GM06990 (cell line): Measurements from ENCODE around the gene CHRM1.

Experiments used
- DNase-seq: peaks from one replicate; pipeline ENCODE4 v3.0.0-alpha.2; 2011; ENCODE audit not compliant: insufficient read length; ENCODE audit errors: extremely low read depth
- H3K27me3 ChIP-seq: replicated peaks from 2 replicates; pipeline ENCODE4 v1.6.0; 2011; ENCODE audit warnings: low read length; ENCODE audit not compliant: control insufficient read depth, insufficient read depth
- H3K36me3 ChIP-seq: 2 replicates; pipeline ENCODE4 v1.5.1; 2011; ENCODE audit warnings: low read length; ENCODE audit not compliant: control insufficient read depth, insufficient read depth
- H3K4me3 ChIP-seq: replicated peaks from 2 replicates; pipeline ENCODE4 v1.5.1; 2011; ENCODE audit warnings: low read depth, mild to moderate bottlenecking, control low read depth, low read length
- CTCF ChIP-seq: IDR thresholded peaks from 2 replicates; pipeline ENCODE4 v1.5.1; 2011; ENCODE audit warnings: low read length, control low read depth, mild to moderate bottlenecking, inconsistent platforms; ENCODE audit not compliant: insufficient read depth, poor library complexity, severe bottlenecking

Gene CHRM1

DNA sequence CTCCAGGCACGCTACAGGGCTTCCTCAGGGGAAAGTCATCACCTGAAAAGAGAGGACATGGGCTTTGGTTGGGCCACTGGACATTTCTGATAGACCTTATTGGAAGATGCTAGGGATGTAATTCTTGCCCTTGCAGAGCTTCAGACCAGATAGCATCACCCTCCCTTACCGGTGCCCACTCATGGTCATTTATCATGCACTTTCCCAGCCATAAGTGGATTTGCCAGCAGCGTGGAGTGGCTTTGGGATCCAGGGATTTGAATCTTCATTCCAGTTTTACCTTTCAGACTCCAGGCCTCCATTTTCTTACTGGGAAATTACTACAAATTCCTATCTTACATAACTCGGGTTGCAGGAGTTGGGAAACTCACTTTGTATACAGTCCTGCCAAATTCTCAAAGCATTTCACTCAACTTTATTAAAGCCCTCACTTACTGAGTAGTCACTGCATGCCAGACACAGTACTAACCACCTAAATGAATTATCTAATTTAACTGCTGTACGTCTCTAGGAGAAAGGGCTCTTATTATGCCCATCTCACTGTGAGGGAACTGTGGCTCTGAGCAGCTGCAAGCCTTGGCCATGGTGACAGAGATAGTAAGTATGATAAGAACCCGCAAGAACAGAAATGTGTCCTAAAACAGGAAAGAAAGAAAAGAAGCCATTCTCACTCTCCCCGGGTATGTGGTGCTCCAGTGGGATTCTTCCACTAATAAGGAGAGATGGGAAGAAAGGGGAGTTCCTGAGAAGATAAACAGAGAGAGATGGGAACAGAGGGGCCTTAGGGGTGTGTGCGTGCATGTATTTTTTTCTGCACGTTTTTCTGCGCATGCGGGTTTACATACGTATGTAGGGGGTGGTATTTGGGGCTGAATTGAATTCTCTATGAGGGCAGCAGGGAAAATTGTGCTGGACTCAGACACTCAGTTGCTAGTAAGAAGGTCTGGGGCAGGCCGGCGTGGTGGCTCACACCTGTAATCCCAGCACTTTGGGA, 9.7 kb downstream of the CHRM1 start:
- no peaks in the 10 kb centered on the region; the same call in 1 of the 2 replicates for H3K27me3 ChIP-seq
- DNase-seq, result no peak
- TF ChIP-seq CTCF, result no peak
- H3K36me3 ChIP-seq, result no peaks in the 10 kb centered on the region
- H3K4me3 ChIP-seq, result no peak overlapping the region

- no peak for DNase-seq
- no peak overlapping the region for H3K4me3 ChIP-seq
Measured at GRCh38 chr11:62910141-62910882, 10.9 kb downstream of the CHRM1 start.

DNA sequence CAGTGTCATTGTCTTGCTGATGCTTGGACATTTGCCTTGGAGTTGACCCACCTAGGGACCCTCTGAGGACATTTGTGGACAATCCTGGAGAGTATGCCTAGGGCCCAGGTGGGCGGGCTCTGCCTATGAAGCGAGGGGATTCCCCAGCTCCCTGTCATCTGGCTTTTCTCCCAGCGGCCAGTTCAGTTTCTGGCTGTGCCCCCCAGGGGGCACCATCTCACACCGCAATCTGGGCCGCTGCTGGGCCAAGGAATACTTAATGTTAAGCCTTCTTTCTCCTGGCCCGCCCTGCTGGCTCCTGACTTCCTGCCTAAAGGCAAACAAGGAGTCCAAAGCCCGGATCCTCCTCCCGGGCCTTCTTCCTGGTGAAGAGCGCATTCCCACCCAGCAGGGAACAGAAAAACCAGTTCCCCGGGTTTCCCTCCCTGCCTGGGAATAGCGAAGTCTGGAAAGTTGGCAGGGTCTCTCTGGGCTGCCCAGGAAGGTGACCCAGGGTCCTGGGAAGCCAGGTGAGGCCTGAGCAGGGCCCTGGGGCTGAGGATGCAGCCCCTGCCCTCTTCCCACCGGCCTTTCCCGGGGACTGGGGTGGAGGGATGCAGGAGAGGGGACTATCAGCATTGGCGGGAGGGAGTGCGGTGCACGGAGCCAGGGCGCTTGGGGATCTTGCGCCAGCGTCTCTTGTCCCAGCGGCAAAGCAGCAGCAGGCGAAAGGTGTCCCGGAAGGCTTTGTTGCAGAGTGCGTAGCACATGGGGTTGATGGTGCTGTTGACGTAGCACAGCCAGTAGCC, 11.9 kb downstream of the CHRM1 start:
- H3K27me3 ChIP-seq, result no peaks in the 10 kb centered on the region; the same call in 1 of the 2 replicates
- H3K36me3 ChIP-seq, result no peaks in the 10 kb centered on the region
- peak; percentile 63 for TF ChIP-seq CTCF
- DNase-seq, result no peak
- no peak overlapping the region for H3K4me3 ChIP-seq

More at GRCh38 chr11:62910141-62910882, 10.9 kb downstream of the CHRM1 start:
- H3K27me3 ChIP-seq, result no peaks in the 10 kb centered on the region; the same call in 1 of the 2 replicates
- no peak for TF ChIP-seq CTCF
- no peaks in the 10 kb centered on the region for H3K36me3 ChIP-seq

GRCh38 chr11:62908468-62909072, 12.6 kb downstream of the CHRM1 start:
- no peaks in the 10 kb centered on the region for H3K36me3 ChIP-seq
- no peak for TF ChIP-seq CTCF
- no peak overlapping the region for H3K4me3 ChIP-seq
- H3K27me3 ChIP-seq, result no peaks in the 10 kb centered on the region; the same call in 1 of the 2 replicates
- DNase-seq, result no peak

DNA sequence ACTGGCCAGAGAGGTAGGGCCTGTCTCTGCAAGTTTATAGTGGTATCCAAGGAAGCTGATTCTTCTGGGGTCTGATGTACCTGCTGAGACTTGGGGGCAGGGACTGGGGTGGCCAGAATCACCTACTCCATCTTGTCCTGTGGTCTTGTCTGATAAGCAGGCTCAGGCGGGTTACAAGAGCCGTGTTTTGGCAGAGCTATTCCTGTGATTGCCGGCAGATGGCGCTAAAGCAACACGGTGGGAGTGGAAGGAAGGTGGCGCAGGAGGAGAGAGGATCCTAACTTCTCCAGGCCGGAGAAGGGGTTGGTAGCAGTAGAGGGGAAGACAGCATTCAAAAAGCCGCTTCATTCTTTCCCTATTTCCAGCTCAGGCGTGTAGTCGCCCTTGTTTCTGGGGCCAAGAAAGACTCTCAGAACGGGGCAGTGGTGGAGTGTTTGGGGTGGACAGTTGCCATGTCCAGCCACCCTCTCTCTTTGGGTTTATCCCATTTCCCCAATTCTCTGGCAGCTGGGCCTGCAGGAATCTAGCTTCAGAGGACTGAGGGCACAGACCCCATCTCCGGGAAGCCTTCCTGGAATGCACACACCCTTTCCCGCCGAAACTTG, 15.1 kb downstream of the CHRM1 start:
- DNase-seq, result peak; percentile 36
- TF ChIP-seq CTCF, result peak; percentile 99
- no peaks in the 10 kb centered on the region; the same call in 1 of the 2 replicates for H3K27me3 ChIP-seq
- no peaks in the 10 kb centered on the region for H3K36me3 ChIP-seq
- no peak overlapping the region for H3K4me3 ChIP-seq
